CD4-positive, alpha-beta T cell treated with Interferon alpha-2 for 1 hour (primary cell): ENCODE measurements around the gene SLC9B1.

ENCODE experiments used
- DNase-seq, 2 donors: peaks; one replicate each; pipeline ENCODE4 v3.0.0-alpha.2; 2020 to 2022

The SLC9B1 gene, protein sequence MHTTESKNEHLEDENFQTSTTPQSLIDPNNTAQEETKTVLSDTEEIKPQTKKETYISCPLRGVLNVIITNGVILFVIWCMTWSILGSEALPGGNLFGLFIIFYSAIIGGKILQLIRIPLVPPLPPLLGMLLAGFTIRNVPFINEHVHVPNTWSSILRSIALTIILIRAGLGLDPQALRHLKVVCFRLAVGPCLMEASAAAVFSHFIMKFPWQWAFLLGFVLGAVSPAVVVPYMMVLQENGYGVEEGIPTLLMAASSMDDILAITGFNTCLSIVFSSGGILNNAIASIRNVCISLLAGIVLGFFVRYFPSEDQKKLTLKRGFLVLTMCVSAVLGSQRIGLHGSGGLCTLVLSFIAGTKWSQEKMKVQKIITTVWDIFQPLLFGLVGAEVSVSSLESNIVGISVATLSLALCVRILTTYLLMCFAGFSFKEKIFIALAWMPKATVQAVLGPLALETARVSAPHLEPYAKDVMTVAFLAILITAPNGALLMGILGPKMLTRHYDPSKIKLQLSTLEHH

GRCh38 chr4:103019308-103020124 lies at the start of gene SLC9B1:
SLC9B1 (minus strand) TSS chr4:103019705; CDS start chr4:102991711, 27,994 bp downstream.
- DNase-seq, result peak; percentile 94 to 95

DNA sequence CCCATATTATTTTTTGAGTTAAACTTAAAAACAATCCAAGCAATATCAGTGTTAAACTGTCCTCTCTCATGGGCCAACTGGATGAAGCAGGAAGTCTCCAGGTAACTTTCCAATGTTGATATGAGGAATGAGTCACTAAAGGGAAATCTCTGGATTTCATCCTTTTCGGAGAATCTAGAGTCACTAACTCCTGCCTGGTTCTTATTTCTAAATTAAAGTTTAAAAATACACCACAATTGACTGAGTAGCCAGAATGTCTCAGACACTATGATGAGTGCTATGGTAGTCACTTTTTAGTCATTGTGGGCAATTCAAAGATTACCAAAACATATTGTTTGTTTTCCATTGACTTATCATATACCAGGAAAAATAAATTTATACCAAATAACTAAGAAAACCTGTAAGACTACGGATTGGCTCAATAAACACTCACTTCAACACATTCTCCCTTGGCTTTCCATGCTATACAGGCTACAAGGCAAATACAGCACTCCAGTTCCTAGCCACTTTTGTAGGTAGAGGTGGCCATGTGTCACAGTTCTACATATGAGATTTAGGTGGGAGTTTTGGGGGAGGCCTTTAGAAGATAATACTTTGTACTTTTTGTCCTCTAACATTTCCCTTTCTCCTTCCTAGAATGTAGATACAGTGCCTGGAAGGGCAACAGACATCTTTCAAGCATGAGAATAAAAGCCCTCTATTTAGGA lies 48.5 kb upstream of the SLC9B1 start:
- no peak for DNase-seq

DNA sequence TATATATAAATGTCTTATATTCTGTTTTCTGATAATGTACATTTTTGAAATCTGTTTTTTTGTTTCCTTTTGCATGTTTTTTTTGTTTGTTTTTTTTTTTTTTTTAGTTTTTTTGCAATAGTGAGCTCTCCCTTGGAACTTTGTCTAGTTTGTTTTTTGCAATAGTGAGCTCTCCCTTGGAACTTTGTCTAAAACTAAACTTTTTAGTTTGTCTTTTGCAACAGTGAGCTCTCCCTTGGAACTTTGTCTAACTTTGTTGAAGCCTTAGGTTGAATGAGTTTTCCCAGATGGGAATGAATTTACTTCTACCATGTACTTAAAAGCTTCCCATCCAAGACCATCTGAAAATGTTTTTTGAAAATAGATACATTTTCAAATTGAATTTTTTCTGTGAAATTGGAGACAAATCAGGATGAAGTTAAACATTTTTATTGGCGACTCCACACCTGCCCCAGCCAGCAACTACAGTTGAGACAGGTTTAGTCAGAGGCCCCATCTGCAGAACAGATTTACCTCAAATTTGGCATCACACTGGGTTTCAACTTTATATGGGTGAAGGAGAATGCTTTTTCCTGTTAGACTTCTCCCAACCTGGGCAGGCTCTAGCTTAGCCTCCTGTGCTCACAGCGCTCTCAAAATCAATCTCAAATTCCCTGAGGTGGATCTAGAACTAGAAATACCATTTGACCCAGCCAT lies 41.1 kb upstream of the SLC9B1 start:
- DNase-seq, result no peak

- DNase-seq, result no peak
Observed at GRCh38 chr4:103054030-103054429, 34.5 kb upstream of the SLC9B1 start.

DNA sequence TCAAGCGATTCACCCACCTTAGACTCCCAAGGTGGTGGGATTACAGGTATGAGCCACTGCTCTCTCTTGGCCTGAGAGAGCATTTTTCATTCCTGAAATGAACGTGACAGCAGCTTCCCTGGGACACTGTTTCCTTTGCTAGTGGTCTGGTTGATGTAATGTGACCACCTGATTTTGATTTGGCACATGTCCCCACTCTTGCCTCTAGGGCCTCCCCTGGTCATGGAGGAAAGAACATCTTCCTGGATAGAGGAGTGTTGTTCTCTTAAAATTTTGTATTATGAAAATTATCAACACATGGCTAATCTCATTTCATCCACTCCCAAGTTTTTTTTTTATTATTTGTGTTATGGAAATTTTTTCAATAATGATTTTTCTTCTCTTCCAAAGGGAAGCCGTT lies 33.3 kb upstream of the SLC9B1 start:
- DNase-seq, result no peak

DNA sequence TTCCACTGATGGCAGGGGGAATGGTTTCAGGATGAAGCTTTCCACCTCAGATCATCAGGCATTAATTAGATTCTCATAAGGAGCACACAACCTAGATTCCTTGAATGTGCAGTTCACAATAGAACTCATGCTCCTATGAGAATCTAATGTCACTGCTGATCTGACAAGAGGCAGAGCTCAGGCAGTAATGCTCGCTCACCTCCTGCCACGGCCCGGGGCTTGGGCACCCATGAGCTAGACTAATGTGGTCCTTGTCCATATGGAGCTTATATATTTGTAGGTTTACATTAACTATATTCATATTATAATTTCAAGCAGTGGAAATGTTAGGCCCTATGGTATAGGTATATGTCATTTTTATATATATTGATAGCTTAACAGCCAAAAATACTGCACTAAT lies 32.6 kb upstream of the SLC9B1 start:
- no peak for DNase-seq

- DNase-seq, result no peak
Observed at GRCh38 chr4:103050736-103051436, 31.4 kb upstream of the SLC9B1 start.

- peak; percentile 23 to 66 for DNase-seq
Observed at GRCh38 chr4:103046416-103047290, 27.1 kb upstream of the SLC9B1 start.

- no peak for DNase-seq
Observed at GRCh38 chr4:103044183-103044582, 24.7 kb upstream of the SLC9B1 start.

DNA sequence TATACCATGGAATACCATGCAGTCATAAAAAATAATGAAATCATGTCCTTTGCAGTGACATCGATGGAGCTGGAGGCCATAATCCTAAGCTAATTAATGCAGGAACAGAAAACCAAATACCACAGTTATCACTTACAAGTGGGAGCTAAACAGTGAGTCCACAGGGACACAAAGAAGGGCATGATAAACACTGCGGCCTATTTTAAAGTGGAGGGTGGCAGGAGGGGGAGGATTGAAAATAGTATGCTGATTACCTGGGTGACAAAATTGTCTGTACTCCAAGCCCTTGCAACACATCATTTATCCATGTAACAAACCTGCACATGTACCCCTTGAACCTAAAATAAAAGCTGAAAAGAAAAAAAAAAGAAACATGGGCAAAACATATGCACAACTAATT lies 16.7 kb upstream of the SLC9B1 start:
- DNase-seq, result no peak

DNA sequence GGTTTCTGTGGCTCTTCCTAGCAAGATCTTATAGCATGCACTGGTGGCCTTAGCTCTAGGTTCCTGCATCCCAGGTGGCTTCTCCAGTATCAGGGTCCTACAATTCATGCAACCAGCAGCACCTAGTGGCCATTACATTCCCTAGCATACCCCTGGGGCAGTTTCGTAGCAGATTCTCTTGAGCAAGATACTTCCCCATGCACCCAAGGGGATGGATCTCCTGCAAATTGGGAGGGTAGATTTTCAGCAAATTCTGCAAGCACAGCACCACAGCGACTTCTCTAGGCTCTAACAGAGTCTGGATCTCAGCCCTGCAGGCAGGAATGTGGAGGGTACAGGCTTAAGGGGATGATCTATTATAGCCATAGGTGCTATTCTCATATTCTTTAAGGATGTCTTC lies 13.1 kb upstream of the SLC9B1 start:
- peak in 1 of 2 donors; percentile 8 for DNase-seq

DNA sequence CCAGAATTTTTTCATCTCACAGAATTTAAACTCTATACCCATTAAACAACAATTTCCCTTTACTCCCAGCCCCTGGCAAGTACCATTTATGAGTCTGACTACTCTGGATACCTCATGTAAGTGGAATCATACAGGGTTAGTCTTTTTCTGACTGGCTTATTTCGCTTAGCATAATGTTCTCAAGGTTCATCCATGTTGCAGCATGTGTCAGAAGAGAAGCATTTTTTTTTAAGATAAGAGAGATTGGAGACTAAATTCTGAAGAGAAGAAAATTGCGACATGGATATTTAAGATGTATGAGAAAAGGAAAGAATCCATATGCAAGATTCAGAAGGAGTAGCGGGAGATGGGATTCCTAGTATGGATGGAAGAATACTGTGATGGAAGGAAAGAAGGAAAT lies 11.3 kb upstream of the SLC9B1 start:
- DNase-seq, result no peak

- DNase-seq, result no peak
Observed at GRCh38 chr4:103029300-103029699, 9.8 kb upstream of the SLC9B1 start.

DNA sequence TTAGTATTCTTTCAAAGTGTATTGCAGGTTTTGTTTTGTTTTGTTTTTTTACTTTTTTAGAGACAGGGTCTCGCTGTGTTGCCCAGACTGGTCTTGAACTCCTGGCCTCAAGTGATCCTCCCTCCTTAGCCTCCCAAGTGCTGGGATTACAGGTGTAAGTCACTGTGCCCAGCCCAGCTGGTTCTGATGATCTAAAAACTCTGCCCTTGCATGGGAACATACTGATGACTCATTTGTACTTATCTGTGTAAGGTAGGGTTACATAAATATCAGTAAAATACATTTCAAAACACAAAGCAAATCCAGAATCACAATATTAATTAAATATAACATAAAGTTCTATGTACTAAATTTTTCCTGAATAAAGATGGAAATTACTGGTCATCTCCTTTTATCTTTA lies 7.4 kb upstream of the SLC9B1 start:
- no peak for DNase-seq

DNA sequence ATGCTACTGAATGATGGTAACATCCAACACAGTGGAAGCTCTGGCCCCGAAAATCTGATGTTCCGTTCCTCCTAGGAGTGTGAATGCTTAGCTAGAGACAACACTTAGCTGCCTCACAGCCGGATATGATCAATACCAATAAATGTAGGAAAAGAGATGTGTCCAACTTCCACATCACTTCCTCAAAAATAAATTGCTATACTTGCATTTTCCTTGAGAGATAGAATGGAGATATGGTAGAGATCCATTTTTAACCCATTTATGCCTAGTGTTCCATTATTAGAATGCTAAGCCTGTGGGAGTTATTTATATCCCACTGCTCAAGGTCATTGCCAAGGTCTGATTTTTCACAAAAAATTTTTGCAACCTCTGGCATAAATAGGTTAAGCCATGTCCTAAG lies 5.5 kb upstream of the SLC9B1 start:
- no peak for DNase-seq

DNA sequence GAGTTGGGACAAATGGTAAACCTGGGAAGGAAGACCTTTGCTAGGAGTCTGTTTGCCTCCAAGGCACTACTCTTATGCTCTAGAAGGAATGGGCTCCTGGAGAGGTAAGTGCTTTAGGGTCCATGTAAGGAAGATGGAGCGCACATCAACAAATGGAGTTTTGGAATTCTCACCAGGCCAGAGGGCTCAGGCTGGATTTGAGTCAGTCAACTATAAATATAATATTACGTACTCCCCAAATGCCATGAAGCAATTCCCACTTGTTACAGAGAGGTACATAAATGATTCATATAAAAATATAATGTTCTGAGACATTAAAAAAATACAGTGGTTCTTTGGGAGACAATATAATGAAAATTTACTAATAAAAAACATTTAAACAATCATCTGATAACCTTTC lies 1.6 kb upstream of the SLC9B1 start:
- no peak for DNase-seq

- peak in 1 of 2 donors; percentile 20 for DNase-seq
Observed at GRCh38 chr4:103018391-103019307, 856 bp downstream of the SLC9B1 start.

DNA sequence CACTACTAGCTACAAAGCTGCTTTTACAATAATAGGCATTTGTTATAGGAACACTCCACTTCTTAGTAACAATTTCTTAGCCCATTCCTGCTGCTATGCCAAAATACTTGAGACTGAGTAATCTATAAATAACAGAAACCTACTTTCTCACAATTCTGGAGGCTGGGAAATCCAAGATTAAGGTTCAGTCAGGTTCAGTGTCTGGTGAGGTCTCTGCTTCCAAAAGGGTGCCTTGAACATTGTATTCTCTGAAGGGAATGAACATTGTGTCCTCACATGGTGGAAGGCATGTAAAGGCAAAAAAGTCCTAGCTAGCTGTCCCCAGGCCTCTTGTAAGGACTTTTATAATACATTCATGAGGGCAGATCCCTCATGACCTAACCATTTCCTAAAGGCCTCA lies 7.0 kb downstream of the SLC9B1 start:
- no peak for DNase-seq

GRCh38 chr4:103012060-103012459 lies 7.4 kb downstream of the SLC9B1 start:
- DNase-seq, result no peak
